ENCODE measurements around the gene SUPT3H.
"Not testable (repeated sequence)": the region's sequence is repeated elsewhere in the genome, so short reads cannot be mapped to it uniquely, and the experiment has no call there.

SUPT3H gene

GRCh38 chr6:45253453-45253852, 124.3 kb downstream of the SUPT3H start:
- DNase-seq: no peak

GRCh38 chr6:45231660-45232059, 146.1 kb downstream of the SUPT3H start:
- DNase-seq: no peak

GRCh38 chr6:45229416-45229815, 148.3 kb downstream of the SUPT3H start:
- no peak for DNase-seq

GRCh38 chr6:45226081-45226480, 151.7 kb downstream of the SUPT3H start:
- no peak for DNase-seq

- no peak for DNase-seq
Observed at GRCh38 chr6:45222380-45222779, 155.4 kb downstream of the SUPT3H start.

GRCh38 chr6:45215759-45216158, 162.0 kb downstream of the SUPT3H start:
- no peak for DNase-seq

GRCh38 chr6:45212976-45213375, 164.8 kb downstream of the SUPT3H start:
- DNase-seq: no peak

- no peak for DNase-seq
Observed at GRCh38 chr6:45209762-45210161, 168.0 kb downstream of the SUPT3H start.

GRCh38 chr6:45206793-45207492, 170.8 kb downstream of the SUPT3H start:
- no peak for DNase-seq

- no peak for DNase-seq
Observed at GRCh38 chr6:45201484-45201883, 176.2 kb downstream of the SUPT3H start.

- DNase-seq: no peak
Observed at GRCh38 chr6:45200510-45200909, 177.2 kb downstream of the SUPT3H start.

GRCh38 chr6:45199554-45199953, 178.2 kb downstream of the SUPT3H start:
- no peak for DNase-seq

- DNase-seq: no peak
Observed at GRCh38 chr6:45196121-45196520, 181.6 kb downstream of the SUPT3H start.

- no peak for DNase-seq
Observed at GRCh38 chr6:45195137-45195536, 182.6 kb downstream of the SUPT3H start.

GRCh38 chr6:45192556-45192955, 185.2 kb downstream of the SUPT3H start:
- DNase-seq: no peak

- DNase-seq: no peak
Observed at GRCh38 chr6:45191414-45191813, 186.3 kb downstream of the SUPT3H start.

GRCh38 chr6:45187836-45188235, 189.9 kb downstream of the SUPT3H start:
- DNase-seq: no peak

GRCh38 chr6:45185403-45186251, 192.1 kb downstream of the SUPT3H start:
- no peak for DNase-seq

- DNase-seq: no peak
Observed at GRCh38 chr6:45184937-45185336, 192.8 kb downstream of the SUPT3H start.

- no peak for DNase-seq
Observed at GRCh38 chr6:45184040-45184439, 193.7 kb downstream of the SUPT3H start.

GRCh38 chr6:45176373-45176772, 201.4 kb downstream of the SUPT3H start:
- DNase-seq: not testable (repeated sequence)

- DNase-seq: no peak
Observed at GRCh38 chr6:45175272-45175671, 202.5 kb downstream of the SUPT3H start.

GRCh38 chr6:45174045-45174444, 203.7 kb downstream of the SUPT3H start:
- DNase-seq: no peak

- DNase-seq: no peak
Observed at GRCh38 chr6:45171380-45171779, 206.4 kb downstream of the SUPT3H start.
